ENCODE measurements around the gene MLIP.

GRCh38 chr6:54133186-54133585 lies 21.9 kb downstream of the MLIP start:
- no peak for TF ChIP-seq CTCF (IDR thresholded peaks at IDR 0.05)
- no peak for TF ChIP-seq ZFX (IDR thresholded peaks at IDR 0.05; ENCODE audit: borderline replicate concordance)

All from 22Rv1 (cell line).